ENCODE data around the gene KRT71.
"Not testable (repeated sequence)": the region's sequence is repeated elsewhere in the genome, so short reads cannot be mapped to it uniquely, and the experiment has no call there.

Gene KRT71

DNA sequence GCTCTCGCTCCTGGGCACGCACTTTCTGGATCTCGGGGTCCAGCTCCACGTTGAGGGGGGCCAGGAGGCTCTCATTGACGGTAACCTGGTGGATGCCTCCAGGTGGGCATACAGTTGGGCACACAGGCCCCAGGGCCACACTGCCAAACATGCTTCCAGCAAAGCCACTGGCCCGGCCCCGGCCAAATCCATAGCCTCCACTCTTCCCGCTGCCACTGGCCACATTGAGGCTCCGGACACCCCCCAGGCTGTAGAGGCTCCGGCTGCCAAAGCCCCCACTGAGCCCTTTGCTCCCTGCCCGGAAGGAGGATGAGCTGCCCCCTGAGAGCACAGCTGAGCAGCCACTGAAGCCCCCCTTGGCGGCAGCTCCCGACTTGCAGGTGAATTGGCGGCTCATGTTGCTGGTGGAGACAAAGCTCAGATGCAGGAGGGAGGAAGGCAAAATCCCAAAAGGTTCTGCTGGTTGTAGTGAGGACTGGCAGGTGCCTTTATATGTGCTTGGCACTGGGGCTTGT is at the start of gene KRT71:
Gene KRT71 (minus strand): TSS at position 465 of the 515 bp plus-strand sequence. CDS start 68 bp downstream, at position 397.
- H3K9me3 Mint-ChIP-seq: no peaks in the 10 kb centered on the region
- intact Hi-C loops (cut with micrococcal nuclease): no loop called here
- H3K4me1 Mint-ChIP-seq (ENCODE audit: low read depth): no peaks in the 10 kb centered on the region
- H3K36me3 Mint-ChIP-seq (ENCODE audit: low read depth): no peaks in the 10 kb centered on the region
- H3K27me3 Mint-ChIP-seq: peaks cover 20% of the 10 kb centered on the region
- H3K27ac Mint-ChIP-seq: no peak within 1 kb of the TSS
- H3K4me3 Mint-ChIP-seq: no peak within 1 kb of the TSS

DNA sequence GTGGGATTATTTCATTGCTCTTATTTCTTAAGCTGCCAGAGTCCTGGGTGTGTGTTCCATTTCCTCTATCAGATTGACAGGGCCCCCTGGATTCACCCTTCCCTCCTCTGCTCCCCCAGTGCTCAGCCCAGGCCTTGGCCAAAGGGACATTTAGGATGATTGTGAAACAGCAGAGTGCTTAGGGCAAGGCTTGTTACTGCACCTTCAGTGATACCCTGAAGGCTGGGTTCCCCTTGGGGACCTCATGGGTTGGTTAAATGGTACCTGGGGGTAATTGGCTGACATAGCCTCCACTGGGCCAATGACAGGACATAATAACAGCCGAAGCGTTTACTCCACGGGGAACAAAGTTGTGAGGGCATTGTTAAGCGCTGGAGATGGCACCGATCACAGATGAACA is 49.6 kb upstream of the KRT71 start:
- Mint-ChIP-seq H3K4me1 (ENCODE audit: low read depth) (no peaks in the 10 kb centered on the region), H3K36me3 (ENCODE audit: low read depth) (no peaks in the 10 kb centered on the region), H3K27ac (no peak overlapping the region), H3K4me3 (no peak overlapping the region), H3K9me3 (no peaks in the 10 kb centered on the region), H3K27me3 (peaks cover 43% of the 10 kb centered on the region)
- intact Hi-C loops (cut with micrococcal nuclease): no loop called here

- no peaks in the 10 kb centered on the region for H3K9me3 Mint-ChIP-seq
- H3K27ac Mint-ChIP-seq: no peak overlapping the region
- no peak overlapping the region for H3K4me3 Mint-ChIP-seq
- H3K4me1 Mint-ChIP-seq (ENCODE audit: low read depth): no peaks in the 10 kb centered on the region
- intact Hi-C loops (cut with micrococcal nuclease): no loop called here
- H3K27me3 Mint-ChIP-seq: peaks cover 43% of the 10 kb centered on the region
- no peaks in the 10 kb centered on the region for H3K36me3 Mint-ChIP-seq (ENCODE audit: low read depth)
Measured at GRCh38 chr12:52601671-52602070, 48.7 kb upstream of the KRT71 start.

DNA sequence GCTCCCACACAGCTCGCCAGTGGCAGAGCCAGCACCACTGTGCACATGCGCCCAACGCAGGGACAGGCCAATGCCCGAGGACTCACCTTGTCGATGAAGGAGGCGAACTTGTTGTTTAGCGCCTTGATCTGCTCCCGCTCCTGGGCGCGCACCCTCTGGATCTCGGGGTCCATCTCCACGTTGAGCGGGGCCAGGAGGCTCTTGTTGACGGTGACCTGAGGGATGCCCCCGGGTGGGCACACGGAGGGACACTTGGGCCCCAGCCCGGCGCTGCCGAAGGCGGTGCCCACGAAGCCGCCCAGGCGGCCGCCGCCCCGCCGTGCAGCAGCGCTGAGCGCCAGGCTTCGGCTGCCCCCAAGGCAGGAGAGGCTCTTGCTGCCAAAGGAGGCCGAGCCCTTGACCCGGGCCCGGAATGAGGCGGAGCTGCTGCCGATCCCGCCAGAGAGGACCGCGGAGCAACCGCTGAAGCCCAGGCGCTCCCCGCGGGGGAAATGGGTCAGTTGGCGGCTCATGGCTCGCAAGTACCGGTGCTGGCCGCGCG is 48.1 kb upstream of the KRT71 start, which contains the start of gene KRT72:
Gene KRT72 (minus strand): TSS at position 523 of the 541 bp plus-strand sequence. CDS start 11 bp downstream, at position 512.
- Mint-ChIP-seq H3K9me3 (no peaks in the 10 kb centered on the region), H3K36me3 (ENCODE audit: low read depth) (no peaks in the 10 kb centered on the region), H3K4me3 (no peak within 1 kb of the TSS), H3K4me1 (ENCODE audit: low read depth) (no peaks in the 10 kb centered on the region), H3K27ac (no peak within 1 kb of the TSS), H3K27me3 (peaks cover 43% of the 10 kb centered on the region)
- intact Hi-C loops (cut with micrococcal nuclease): no loop called here

GRCh38 chr12:52600475-52600874 is 47.5 kb upstream of the KRT71 start:
- Mint-ChIP-seq H3K9me3 (no peaks in the 10 kb centered on the region), H3K27ac (no peak overlapping the region), H3K27me3 (peaks cover 41% of the 10 kb centered on the region), H3K4me3 (no peak overlapping the region), H3K4me1 (ENCODE audit: low read depth) (no peaks in the 10 kb centered on the region), H3K36me3 (ENCODE audit: low read depth) (no peaks in the 10 kb centered on the region)
- intact Hi-C loops (cut with micrococcal nuclease): no loop called here

DNA sequence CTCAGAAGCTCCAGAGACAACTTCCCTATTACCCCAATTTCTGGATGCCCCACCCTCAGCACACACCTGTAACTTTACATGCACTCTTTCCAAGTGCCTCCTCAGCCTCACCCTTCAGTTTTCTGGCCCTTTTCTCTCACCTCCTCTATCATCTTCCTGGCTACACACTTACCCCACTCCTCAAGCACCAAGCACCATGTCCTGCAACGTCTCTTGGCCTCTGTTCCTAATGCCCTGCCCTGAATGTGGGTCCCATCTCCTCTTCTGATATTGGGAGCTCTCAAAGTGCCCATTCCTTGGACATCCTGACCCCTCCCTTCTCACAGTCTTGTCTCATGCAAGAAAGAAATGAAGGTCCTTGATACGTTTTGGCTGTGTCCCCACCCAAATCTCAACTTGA is 47.1 kb upstream of the KRT71 start:
- Mint-ChIP-seq H3K27ac (no peak overlapping the region), H3K36me3 (ENCODE audit: low read depth) (no peaks in the 10 kb centered on the region), H3K27me3 (peaks cover 41% of the 10 kb centered on the region), H3K4me3 (no peak overlapping the region), H3K9me3 (no peaks in the 10 kb centered on the region), H3K4me1 (ENCODE audit: low read depth) (no peaks in the 10 kb centered on the region)
- intact Hi-C loops (cut with micrococcal nuclease): no loop called here

GRCh38 chr12:52598966-52599365 is 46.0 kb upstream of the KRT71 start:
- Mint-ChIP-seq H3K27ac (no peak overlapping the region), H3K36me3 (ENCODE audit: low read depth) (no peaks in the 10 kb centered on the region), H3K4me3 (no peak overlapping the region), H3K9me3 (no peaks in the 10 kb centered on the region), H3K27me3 (peaks cover 41% of the 10 kb centered on the region), H3K4me1 (ENCODE audit: low read depth) (no peaks in the 10 kb centered on the region)
- intact Hi-C loops (cut with micrococcal nuclease): no loop called here

GRCh38 chr12:52594237-52594636 is 41.3 kb upstream of the KRT71 start:
- intact Hi-C loops (cut with micrococcal nuclease); H3K4me1 Mint-ChIP-seq (ENCODE audit: low read depth); H3K36me3 Mint-ChIP-seq (ENCODE audit: low read depth); H3K27ac Mint-ChIP-seq; H3K4me3 Mint-ChIP-seq; H3K9me3 Mint-ChIP-seq: not testable (repeated sequence)
- peaks cover 11% of the 10 kb centered on the region for H3K27me3 Mint-ChIP-seq

- H3K9me3 Mint-ChIP-seq: no peaks in the 10 kb centered on the region
Measured at GRCh38 chr12:52591521-52591920, 38.6 kb upstream of the KRT71 start.

DNA sequence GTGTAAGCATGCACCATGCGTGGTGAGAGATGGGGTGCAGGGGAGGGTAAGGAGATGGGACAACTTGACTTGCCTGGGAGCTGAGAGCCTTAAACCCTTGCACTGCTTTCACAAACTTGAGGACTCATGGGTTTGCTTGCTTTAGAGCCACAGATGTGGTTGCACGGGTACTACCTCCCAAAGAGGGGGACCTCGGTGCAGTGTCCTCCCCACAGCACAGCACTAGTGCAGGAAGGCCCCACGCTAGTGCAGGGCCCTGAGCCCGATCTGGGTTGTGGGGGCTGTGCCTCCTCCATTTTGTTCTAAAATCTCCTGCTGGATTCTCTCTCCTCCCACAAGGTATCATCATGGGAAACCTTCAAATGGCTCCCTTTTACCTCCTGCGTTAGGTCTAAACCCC is 37.1 kb upstream of the KRT71 start:
- Mint-ChIP-seq H3K36me3 (ENCODE audit: low read depth) (no peaks in the 10 kb centered on the region), H3K4me3 (no peak overlapping the region), H3K27me3 (peaks cover 4% of the 10 kb centered on the region), H3K27ac (no peak overlapping the region), H3K4me1 (ENCODE audit: low read depth) (peaks cover 5% of the 10 kb centered on the region), H3K9me3 (no peaks in the 10 kb centered on the region)
- intact Hi-C loops (cut with micrococcal nuclease): no loop called here

More at GRCh38 chr12:52591521-52591920, 38.6 kb upstream of the KRT71 start:
- Mint-ChIP-seq H3K36me3 (ENCODE audit: low read depth) (no peaks in the 10 kb centered on the region), H3K4me1 (ENCODE audit: low read depth) (no peaks in the 10 kb centered on the region), H3K27ac (no peak overlapping the region), H3K27me3 (peaks cover 4% of the 10 kb centered on the region), H3K4me3 (no peak overlapping the region)
- intact Hi-C loops (cut with micrococcal nuclease): no loop called here

DNA sequence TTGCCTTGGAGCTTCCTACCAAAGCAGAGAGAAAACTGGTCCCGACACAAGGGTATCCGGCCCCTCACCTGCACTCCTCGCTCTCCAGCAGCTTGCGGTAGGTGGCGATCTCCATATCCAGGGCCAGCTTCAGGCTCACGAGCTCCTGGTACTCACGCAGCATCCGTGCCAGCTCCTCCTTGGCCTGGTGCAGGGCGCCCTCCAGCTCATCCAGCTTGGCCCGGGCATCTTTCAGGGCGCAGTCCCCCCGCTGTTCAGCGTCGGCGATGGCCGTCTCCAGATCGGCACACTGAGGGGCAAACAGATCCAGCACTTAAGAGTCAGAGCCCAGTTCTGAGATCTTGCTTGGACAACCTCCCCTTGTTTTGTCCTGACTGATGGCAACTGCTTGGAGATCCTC is 34.6 kb upstream of the KRT71 start:
- Mint-ChIP-seq H3K27me3 (peaks cover 7% of the 10 kb centered on the region), H3K4me3 (no peak overlapping the region), H3K9me3 (no peaks in the 10 kb centered on the region), H3K4me1 (ENCODE audit: low read depth) (peaks cover 8% of the 10 kb centered on the region), H3K36me3 (ENCODE audit: low read depth) (no peaks in the 10 kb centered on the region), H3K27ac (no peak overlapping the region)
- intact Hi-C loops (cut with micrococcal nuclease): loop anchor here (10.0 kb wide), 1 partner anchor 213 kb away; no protein-coding TSS in a partner anchor

DNA sequence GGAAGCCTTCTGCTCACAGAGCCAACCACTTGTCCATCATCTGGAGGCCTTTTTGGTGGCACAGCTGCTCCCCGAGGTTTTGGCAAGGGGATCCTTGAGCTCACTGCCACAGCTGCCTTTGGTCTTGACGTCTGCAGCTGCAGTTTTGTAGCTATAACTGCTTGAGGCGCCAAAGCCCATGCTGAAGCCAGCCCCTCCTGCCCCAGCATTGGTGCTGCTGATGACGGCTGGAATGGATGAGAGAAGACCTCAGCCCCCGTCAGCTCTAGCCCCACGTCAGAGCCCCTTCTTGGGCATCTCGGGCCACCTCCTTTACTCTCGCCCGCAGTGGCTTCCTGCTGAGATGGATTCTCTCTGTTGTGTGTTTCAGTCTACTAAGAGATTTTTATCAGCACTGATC is 33.0 kb upstream of the KRT71 start:
- peaks cover 12% of the 10 kb centered on the region for H3K27me3 Mint-ChIP-seq
- H3K4me1 Mint-ChIP-seq (ENCODE audit: low read depth): peaks cover 8% of the 10 kb centered on the region
- no peaks in the 10 kb centered on the region for H3K36me3 Mint-ChIP-seq (ENCODE audit: low read depth)
- no peak overlapping the region for H3K27ac Mint-ChIP-seq
- H3K9me3 Mint-ChIP-seq: no peaks in the 10 kb centered on the region
- intact Hi-C loops (cut with micrococcal nuclease): loop anchor here (10.0 kb wide), 1 partner anchor 211 kb away; no protein-coding TSS in a partner anchor
- H3K4me3 Mint-ChIP-seq: no peak overlapping the region

DNA sequence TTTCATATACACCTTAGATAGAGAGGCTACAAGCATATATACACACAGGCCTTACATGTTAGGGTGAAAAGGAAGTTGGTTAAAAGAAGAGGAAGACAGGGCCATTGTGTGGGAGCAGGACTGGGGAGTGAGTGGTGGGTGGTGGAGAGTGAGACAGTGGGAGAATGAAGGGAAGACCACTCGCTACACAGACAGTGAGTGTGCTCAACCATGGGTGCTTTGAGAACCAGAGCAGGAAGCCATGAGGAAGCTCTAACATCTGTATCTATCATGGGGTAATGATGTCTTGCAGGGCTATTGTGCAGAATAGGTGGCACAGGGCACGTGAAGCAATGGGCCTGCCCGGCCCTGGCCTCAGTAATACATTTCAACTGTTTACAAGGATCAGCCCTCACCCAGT is 32.1 kb upstream of the KRT71 start:
- intact Hi-C loops (cut with micrococcal nuclease): loop anchor here (10.0 kb wide), 1 partner anchor 210 kb away; no protein-coding TSS in a partner anchor
- Mint-ChIP-seq H3K4me1 (ENCODE audit: low read depth) (peaks cover 8% of the 10 kb centered on the region), H3K36me3 (ENCODE audit: low read depth) (no peaks in the 10 kb centered on the region), H3K27ac (no peak overlapping the region), H3K27me3 (peaks cover 15% of the 10 kb centered on the region), H3K9me3 (no peaks in the 10 kb centered on the region), H3K4me3 (no peak overlapping the region)

DNA sequence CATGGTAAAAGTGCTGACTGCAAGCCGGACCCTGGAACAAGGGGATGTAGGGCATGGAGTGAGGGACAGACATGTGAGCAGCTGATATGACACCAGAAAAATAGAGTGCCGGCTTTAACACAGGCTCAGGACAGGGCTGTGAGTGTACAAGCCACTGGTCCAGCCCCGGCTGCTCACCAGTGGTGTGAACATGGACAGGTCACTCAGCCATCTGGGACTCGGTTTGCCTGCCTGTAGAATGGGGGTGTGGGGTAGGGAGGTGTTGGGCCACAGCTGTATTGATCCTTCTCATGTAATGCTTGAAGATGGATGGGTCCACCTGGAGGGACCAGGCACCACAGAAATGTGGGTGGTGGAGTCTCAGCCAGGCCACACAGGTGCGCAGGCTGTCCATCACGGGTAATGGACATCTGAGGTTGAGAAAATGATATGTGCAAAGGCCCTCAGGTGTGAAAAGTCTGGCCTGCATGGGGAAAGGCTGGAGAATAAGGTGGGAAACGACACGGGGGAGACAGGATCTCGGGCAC is 31.3 kb upstream of the KRT71 start:
- no peak overlapping the region for H3K4me3 Mint-ChIP-seq
- peaks cover 15% of the 10 kb centered on the region for H3K27me3 Mint-ChIP-seq
- H3K27ac Mint-ChIP-seq: no peak overlapping the region
- no peaks in the 10 kb centered on the region for H3K9me3 Mint-ChIP-seq
- intact Hi-C loops (cut with micrococcal nuclease): loop anchor here (5.0 to 10.0 kb wide), 2 partner anchors 209 to 398 kb away; no protein-coding TSS in a partner anchor
- H3K36me3 Mint-ChIP-seq (ENCODE audit: low read depth): no peaks in the 10 kb centered on the region
- H3K4me1 Mint-ChIP-seq (ENCODE audit: low read depth): peaks cover 8% of the 10 kb centered on the region
